ENCODE data around the gene NFASC.

The NFASC gene

DNA sequence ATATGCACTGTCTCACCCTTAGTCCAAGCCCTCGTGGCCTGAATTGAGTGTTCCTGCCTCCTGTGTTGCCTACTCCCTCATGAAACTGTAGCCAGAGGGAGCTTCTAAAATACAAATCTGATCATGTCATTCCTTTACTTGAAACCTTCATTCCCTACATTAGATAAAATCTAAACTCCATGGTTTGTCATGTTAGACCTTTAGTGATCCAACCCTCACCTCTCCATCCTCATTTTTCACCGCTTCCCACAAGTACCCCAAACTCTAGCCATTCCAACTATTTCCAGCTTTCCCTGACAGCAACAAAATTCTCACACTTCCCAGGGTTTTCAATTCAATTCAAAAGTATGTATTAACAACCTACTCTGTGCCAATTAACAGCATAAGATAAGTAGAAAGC, 154.0 kb downstream of the NFASC start:
- DNase-seq (ENCODE audit: low read depth), result no peak
- TF ChIP-seq, protein P1, sequence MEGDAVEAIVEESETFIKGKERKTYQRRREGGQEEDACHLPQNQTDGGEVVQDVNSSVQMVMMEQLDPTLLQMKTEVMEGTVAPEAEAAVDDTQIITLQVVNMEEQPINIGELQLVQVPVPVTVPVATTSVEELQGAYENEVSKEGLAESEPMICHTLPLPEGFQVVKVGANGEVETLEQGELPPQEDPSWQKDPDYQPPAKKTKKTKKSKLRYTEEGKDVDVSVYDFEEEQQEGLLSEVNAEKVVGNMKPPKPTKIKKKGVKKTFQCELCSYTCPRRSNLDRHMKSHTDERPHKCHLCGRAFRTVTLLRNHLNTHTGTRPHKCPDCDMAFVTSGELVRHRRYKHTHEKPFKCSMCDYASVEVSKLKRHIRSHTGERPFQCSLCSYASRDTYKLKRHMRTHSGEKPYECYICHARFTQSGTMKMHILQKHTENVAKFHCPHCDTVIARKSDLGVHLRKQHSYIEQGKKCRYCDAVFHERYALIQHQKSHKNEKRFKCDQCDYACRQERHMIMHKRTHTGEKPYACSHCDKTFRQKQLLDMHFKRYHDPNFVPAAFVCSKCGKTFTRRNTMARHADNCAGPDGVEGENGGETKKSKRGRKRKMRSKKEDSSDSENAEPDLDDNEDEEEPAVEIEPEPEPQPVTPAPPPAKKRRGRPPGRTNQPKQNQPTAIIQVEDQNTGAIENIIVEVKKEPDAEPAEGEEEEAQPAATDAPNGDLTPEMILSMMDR (conservative IDR thresholded peaks at IDR 0.05; ENCODE audit: control insufficient read depth, insufficient read depth, low read depth, low read length), result no peak

DNA sequence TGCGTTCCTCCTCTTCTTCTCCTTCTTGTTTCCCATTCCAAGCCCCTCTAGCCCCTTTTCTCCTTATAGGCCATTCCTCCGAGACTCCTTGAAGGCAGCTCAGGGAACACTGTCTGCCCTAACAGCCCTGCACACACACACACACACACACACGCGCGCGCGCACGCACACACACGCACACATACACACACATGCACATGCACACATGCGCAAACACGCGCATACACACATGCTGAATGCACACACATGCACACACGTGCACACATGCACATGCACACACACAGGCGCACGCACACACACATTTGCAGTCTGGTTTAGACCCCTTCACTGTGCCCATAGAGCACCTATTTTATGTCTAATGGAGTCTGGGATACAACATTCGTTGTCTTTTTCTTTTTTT, 154.6 kb downstream of the NFASC start:
- no peak for DNase-seq (ENCODE audit: low read depth)
- TF ChIP-seq, protein P1 (conservative IDR thresholded peaks at IDR 0.05; ENCODE audit: control insufficient read depth, insufficient read depth, low read depth, low read length), result no peak
- no peak overlapping the region for H3K4me3 ChIP-seq (ENCODE audit: control insufficient read depth, low read depth, low read length)

More for the DNA sequence above, 154.0 kb downstream of the NFASC start:
- no peak overlapping the region for H3K4me3 ChIP-seq (ENCODE audit: control insufficient read depth, low read depth, low read length)

DNA sequence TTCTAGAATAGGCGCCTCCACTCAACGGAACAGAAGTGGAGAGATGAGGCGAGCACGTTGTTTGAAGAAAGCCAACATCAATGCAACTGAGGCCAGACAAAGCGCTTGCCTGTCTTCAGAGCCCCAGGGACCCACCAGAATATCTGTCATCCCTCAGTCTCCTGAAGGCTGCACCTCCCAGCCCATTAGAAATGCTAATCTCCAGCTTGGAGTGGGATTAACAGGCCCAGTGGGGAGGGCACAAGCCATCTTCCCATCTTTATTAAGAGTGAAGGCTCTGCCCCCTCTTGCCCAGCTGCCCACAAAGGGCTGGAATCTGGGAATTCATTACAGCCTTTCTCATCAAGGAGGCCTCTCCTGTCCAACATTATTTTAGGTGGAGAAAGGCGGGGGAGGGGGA, 155.5 kb downstream of the NFASC start:
- TF ChIP-seq, protein P1 (conservative IDR thresholded peaks at IDR 0.05; ENCODE audit: control insufficient read depth, insufficient read depth, low read depth, low read length), result no peak
- no peak overlapping the region for H3K4me3 ChIP-seq (ENCODE audit: control insufficient read depth, low read depth, low read length)
- no peak for DNase-seq (ENCODE audit: low read depth)

DNA sequence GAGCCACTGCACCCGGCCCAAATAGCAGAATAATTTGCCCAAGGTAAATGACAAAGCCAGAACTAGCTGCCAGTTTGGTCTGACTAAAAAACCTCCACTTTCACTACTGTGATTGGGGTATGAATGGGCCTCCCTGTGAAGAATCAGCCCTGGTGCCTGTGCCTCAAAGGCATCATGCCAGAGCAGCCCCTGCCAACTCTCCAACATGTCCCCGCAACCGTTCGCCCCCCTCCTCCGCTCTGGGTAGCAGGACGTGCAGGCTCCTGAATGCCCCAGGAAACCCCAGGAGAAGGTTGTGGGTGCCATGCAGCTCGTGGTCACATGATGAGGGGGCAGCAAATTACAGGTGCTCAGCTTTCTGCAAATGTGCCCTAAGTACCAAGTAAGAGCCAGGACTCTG, 157.7 kb downstream of the NFASC start:
- TF ChIP-seq, protein P1 (conservative IDR thresholded peaks at IDR 0.05; ENCODE audit: control insufficient read depth, insufficient read depth, low read depth, low read length), result no peak
- DNase-seq (ENCODE audit: low read depth), result no peak
- no peak overlapping the region for H3K4me3 ChIP-seq (ENCODE audit: control insufficient read depth, low read depth, low read length)

DNA sequence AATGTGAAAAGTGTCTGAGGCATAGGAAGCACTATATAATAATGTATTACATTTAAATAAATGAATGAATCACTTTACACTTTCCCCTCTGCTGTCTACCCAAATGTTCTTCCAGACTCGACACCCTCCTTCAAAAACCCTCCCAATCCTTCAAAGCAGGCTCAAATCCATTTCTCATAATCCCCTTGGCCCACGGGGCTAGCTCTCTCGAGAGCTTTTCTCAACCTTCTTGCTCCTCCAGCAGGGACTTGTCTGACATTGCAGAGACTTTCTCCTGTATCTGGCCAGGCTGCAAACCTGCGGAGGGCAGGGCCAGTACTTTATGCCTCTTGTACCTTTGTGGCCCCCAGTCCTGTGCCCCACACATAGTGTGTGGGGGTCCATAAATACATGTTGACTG, 158.3 kb downstream of the NFASC start:
- TF ChIP-seq, protein P1 (conservative IDR thresholded peaks at IDR 0.05; ENCODE audit: control insufficient read depth, insufficient read depth, low read depth, low read length), result no peak
- no peak overlapping the region for H3K4me3 ChIP-seq (ENCODE audit: control insufficient read depth, low read depth, low read length)
- DNase-seq (ENCODE audit: low read depth), result no peak

DNA sequence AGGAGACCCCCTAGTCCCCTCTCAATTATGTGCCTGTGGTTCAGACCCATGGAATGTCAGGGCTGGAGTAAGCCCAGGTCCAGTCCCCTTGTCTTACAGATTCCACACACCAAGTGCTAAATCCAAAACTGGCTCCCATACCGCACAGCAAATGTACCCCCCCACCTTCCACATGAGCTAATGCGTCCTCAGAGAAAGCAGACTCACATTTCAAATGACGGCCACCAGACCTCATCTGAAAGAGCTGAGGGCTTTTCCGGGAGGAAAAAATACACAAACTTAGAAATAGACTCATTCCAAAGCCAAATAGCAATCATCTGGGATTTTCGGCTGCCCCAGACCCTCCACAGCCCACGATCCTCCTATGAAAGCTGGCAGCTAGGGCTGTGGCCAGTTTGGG, 159.6 kb downstream of the NFASC start:
- TF ChIP-seq, protein P1 (conservative IDR thresholded peaks at IDR 0.05; ENCODE audit: control insufficient read depth, insufficient read depth, low read depth, low read length), result no peak
- no peak for DNase-seq (ENCODE audit: low read depth)
- H3K4me3 ChIP-seq (ENCODE audit: control insufficient read depth, low read depth, low read length), result no peak overlapping the region

DNA sequence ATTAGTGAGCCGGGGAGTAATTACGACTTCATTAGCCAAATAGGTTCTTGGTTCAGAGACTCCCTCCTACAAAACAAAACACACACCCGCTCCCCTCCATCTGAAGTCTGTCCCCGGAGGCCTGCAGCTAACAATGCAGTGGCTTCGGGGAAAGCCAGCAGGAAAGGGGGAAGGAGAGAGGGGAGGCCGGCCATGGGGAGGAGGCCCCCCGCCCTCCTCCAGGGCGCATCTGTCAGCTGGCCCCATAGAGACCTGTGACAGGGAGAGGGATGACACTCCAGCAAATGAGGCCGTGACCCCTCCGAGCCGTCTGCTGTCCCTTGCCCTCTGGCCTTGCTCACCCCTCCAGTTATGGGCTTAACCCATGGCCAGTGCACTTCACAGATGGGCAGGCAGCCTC, 160.2 kb downstream of the NFASC start:
- no peak for DNase-seq (ENCODE audit: low read depth)
- TF ChIP-seq, protein P1 (conservative IDR thresholded peaks at IDR 0.05; ENCODE audit: control insufficient read depth, insufficient read depth, low read depth, low read length), result no peak

More for the DNA sequence above, 160.2 kb downstream of the NFASC start:
- no peak overlapping the region for H3K4me3 ChIP-seq (ENCODE audit: control insufficient read depth, low read depth, low read length)

All from fibroblast of mammary gland (primary cell).